ENCODE data around the gene SH2D4B. TPM values are rescaled to one million over a fixed set of nuclear protein-coding genes. Genes with fewer than 3 reads are reported as not detected.

SH2D4B gene
- total RNA-seq, 1 donor from 2014 or later, result not detected

DNA sequence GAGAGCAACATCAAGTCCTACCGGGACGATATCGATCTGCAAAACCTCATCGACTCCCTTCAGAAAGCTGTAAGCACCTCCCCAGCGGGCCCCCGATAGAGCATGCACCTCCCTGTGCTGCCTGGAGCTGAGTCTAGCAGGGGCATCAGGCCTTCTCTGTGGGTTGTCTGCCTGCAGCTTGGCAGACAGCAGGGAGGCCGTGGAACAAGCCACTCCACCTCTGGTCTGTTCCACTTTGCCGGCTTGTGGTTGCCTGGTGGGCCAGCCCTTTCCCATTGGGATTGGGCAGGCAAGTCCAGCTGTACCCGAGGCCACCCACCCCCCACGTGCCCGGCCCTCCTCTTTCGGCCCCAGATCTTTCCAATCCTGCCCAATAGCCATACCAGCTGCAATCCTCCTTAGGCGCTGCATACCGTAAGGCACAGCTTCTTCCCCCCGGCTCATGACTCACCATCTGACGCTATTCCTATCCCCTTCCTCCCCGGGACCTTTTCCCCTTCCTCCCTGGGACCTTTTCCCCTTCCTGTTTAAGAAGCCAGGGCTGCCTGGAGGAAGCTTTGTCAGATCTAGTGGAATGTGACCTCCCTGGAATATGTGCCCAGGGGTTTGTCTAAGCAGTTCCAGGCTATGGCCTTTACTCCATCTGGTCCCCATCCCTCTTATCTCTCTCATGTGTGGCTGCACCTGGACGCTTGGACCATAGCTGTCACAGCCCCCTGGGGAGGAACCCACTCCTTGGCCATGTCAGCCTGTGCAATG is 28.1 kb upstream of the SH2D4B start:
- peak; percentile 85 for DNase-seq (ENCODE audit: low read depth)
- TF ChIP-seq, protein P1, sequence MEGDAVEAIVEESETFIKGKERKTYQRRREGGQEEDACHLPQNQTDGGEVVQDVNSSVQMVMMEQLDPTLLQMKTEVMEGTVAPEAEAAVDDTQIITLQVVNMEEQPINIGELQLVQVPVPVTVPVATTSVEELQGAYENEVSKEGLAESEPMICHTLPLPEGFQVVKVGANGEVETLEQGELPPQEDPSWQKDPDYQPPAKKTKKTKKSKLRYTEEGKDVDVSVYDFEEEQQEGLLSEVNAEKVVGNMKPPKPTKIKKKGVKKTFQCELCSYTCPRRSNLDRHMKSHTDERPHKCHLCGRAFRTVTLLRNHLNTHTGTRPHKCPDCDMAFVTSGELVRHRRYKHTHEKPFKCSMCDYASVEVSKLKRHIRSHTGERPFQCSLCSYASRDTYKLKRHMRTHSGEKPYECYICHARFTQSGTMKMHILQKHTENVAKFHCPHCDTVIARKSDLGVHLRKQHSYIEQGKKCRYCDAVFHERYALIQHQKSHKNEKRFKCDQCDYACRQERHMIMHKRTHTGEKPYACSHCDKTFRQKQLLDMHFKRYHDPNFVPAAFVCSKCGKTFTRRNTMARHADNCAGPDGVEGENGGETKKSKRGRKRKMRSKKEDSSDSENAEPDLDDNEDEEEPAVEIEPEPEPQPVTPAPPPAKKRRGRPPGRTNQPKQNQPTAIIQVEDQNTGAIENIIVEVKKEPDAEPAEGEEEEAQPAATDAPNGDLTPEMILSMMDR (IDR thresholded peaks at IDR 0.05; ENCODE audit: insufficient read depth, low read length, poor library complexity, severe bottlenecking), result no peak
- H3K4me3 ChIP-seq (ENCODE audit: low read depth, low read length), result no peak overlapping the region
- H3K36me3 ChIP-seq (ENCODE audit: control insufficient read depth, insufficient read depth, low read length), result peaks cover 3% of the 10 kb centered on the region
- H3K27me3 ChIP-seq (ENCODE audit: control insufficient read depth, insufficient read depth, low read length), result no peaks in the 10 kb centered on the region

DNA sequence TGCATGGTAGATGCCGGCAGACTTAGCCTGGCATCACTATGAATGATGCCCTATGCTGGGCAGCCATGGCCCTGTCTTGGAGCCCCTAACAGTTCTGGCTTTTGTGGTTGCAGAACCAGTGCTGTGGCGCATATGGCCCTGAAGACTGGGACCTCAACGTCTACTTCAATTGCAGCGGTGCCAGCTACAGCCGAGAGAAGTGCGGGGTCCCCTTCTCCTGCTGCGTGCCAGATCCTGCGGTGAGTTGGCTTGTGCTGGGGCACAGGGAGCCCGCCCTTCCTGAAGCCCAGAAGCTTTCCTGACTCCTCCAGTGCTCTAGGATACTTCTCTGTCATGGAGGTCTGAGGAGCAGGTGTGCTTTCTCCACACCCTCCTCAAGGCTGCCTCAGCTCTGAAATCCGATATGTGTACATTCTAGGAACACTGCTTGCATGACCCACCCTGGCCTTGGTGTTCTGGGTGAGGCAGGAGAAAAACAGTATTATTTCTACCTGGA is 25.6 kb upstream of the SH2D4B start:
- peaks cover 3% of the 10 kb centered on the region for H3K36me3 ChIP-seq (ENCODE audit: control insufficient read depth, insufficient read depth, low read length)

DNA sequence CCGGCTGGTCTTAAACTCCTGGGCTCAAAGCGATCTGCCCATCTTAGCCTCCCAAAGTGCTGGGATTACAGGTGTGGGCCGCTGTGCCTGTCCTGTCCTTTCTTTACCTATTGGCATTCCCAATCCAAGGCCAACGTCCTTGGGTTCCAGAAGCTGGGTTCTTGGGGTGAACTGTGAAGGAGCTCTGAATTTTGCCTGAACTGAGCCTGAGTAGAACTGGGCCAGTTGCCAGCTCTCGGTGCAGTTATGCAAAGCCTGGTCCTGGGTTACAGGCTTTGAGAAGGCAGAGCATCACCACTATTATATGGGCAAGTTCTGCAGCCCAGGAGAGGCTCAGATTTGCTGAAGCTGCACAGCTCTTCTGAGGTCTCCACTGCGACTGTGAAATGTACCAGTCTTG is 24.6 kb upstream of the SH2D4B start:
- DNase-seq (ENCODE audit: low read depth), result no peak
- H3K36me3 ChIP-seq (ENCODE audit: control insufficient read depth, insufficient read depth, low read length), result peaks cover 3% of the 10 kb centered on the region
- TF ChIP-seq, protein P1 (IDR thresholded peaks at IDR 0.05; ENCODE audit: insufficient read depth, low read length, poor library complexity, severe bottlenecking), result no peak

More for the DNA sequence above, 25.6 kb upstream of the SH2D4B start:
- H3K4me3 ChIP-seq (ENCODE audit: low read depth, low read length), result no peak overlapping the region
- TF ChIP-seq, protein P1 (IDR thresholded peaks at IDR 0.05; ENCODE audit: insufficient read depth, low read length, poor library complexity, severe bottlenecking), result no peak
- DNase-seq (ENCODE audit: low read depth), result no peak
- no peaks in the 10 kb centered on the region for H3K27me3 ChIP-seq (ENCODE audit: control insufficient read depth, insufficient read depth, low read length)

DNA sequence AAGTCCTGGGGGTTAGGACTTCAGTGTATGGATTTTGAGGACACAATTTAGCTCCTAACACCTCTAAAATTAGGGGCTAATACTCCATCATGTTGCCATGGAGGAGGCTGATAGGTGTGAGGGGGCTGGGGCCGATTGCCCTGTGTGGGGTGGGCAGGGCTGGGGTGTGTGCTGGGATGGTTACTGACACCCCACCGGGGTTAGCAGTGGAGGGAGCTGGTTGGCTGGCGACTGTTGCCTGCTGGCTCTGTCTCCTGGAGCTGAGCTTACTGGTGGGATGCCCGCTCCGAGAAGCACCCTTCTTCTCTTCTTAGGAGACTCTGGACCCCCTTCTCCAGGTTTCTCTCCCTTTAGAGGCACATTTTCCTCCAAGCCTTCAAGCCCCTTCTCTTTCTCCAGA is 22.2 kb upstream of the SH2D4B start:
- no peak for DNase-seq (ENCODE audit: low read depth)
- TF ChIP-seq, protein P1 (IDR thresholded peaks at IDR 0.05; ENCODE audit: insufficient read depth, low read length, poor library complexity, severe bottlenecking), result no peak
- Histone ChIP-seq H3K27me3 (ENCODE audit: control insufficient read depth, insufficient read depth, low read length) (no peaks in the 10 kb centered on the region), H3K36me3 (ENCODE audit: control insufficient read depth, insufficient read depth, low read length) (peaks cover 2% of the 10 kb centered on the region), H3K4me3 (ENCODE audit: low read depth, low read length) (no peak overlapping the region)

More for the DNA sequence above, 24.6 kb upstream of the SH2D4B start:
- Histone ChIP-seq H3K27me3 (ENCODE audit: control insufficient read depth, insufficient read depth, low read length) (no peaks in the 10 kb centered on the region), H3K4me3 (ENCODE audit: low read depth, low read length) (no peak overlapping the region)

DNA sequence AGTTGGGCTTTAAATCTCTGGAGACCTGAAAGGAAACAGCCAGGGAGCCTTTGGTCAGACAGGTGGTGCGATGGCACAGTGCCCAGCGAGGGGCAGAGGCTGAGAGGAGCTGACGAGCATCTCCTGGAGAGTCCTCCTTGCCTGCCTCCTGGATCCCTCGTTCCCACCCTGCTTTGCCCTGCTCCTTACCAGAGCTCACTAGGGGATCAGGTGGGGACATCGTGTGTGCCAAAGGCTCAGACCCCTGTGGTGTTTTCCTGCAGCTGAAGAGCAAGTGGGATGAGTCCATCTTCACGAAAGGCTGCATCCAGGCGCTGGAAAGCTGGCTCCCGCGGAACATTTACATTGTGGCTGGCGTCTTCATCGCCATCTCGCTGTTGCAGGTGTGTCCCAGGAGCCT is 21.8 kb upstream of the SH2D4B start:
- TF ChIP-seq, protein P1 (IDR thresholded peaks at IDR 0.05; ENCODE audit: insufficient read depth, low read length, poor library complexity, severe bottlenecking), result no peak
- Histone ChIP-seq H3K4me3 (ENCODE audit: low read depth, low read length) (no peak overlapping the region), H3K36me3 (ENCODE audit: control insufficient read depth, insufficient read depth, low read length) (peaks cover 2% of the 10 kb centered on the region), H3K27me3 (ENCODE audit: control insufficient read depth, insufficient read depth, low read length) (no peaks in the 10 kb centered on the region)
- no peak for DNase-seq (ENCODE audit: low read depth)

Data from kidney epithelial cell (primary cell).